DOHH2 (cell line): ENCODE measurements around the gene SH2D2A.

Source experiments
- H3F3A ChIP-seq: fragments of 200-600 bp; sonication (generic), shearing (Covaris generic); 2 replicates; pipeline ENCODE4 v1.6.0; 2016; ENCODE audit warnings: antibody characterized with exemption, mild to moderate bottlenecking; ENCODE audit not compliant: control insufficient read depth, insufficient read depth
- H3K27ac ChIP-seq: fragments of 200-600 bp; sonication (generic); 2 replicates; pipeline ENCODE4 v1.5.1; 2014; ENCODE audit warnings: low read depth, mild to moderate bottlenecking, low read length, moderate library complexity
- H3K27me3 ChIP-seq: fragments of 200-600 bp; sonication (generic); 2 replicates; pipeline ENCODE4 v1.6.1; 2014; ENCODE audit warnings: mild to moderate bottlenecking, low read length, mixed read lengths; ENCODE audit not compliant: control insufficient read depth
- H3K36me3 ChIP-seq: fragments of 200-600 bp; sonication (generic); 2 replicates; pipeline ENCODE4 v1.6.1; 2014; ENCODE audit warnings: mild to moderate bottlenecking, low read length, moderate library complexity, mixed read lengths; ENCODE audit not compliant: control insufficient read depth
- H3K4me1 ChIP-seq: fragments of 200-600 bp; sonication (generic); 2 replicates; pipeline ENCODE4 v1.6.1; 2014; ENCODE audit warnings: mild to moderate bottlenecking, low read length, mixed read lengths; ENCODE audit not compliant: control insufficient read depth
- H3K4me2 ChIP-seq: fragments of 200-600 bp; sonication (generic); 2 replicates; pipeline ENCODE4 v1.6.0; 2014; ENCODE audit warnings: mild to moderate bottlenecking, low read length, moderate library complexity
- H3K4me3 ChIP-seq: fragments of 200-600 bp; sonication (generic); 2 replicates; pipeline ENCODE4 v1.5.1; 2014; ENCODE audit warnings: mild to moderate bottlenecking, low read length, mixed read lengths
- H3K79me2 ChIP-seq: fragments of 200-600 bp; sonication (generic); 2 replicates; pipeline ENCODE4 v1.6.1; 2014; ENCODE audit warnings: mild to moderate bottlenecking, low read length, mixed read lengths; ENCODE audit not compliant: control insufficient read depth
- H3K9me2 ChIP-seq: fragments of 200-600 bp; sonication (generic); replicated peaks from 2 replicates; pipeline ENCODE4 v1.6.1; 2014; ENCODE audit warnings: mild to moderate bottlenecking, low read length, mixed read lengths; ENCODE audit not compliant: control insufficient read depth
- H3K9me3 ChIP-seq: fragments of 200-600 bp; sonication (generic); 2 replicates; pipeline ENCODE4 v1.6.1; 2014; ENCODE audit warnings: antibody characterized with exemption, low read length, mixed read lengths; ENCODE audit not compliant: control insufficient read depth, insufficient read depth
- H4K20me1 ChIP-seq: fragments of 200-600 bp; sonication (generic); 2 replicates; pipeline ENCODE4 v1.6.0; 2014; ENCODE audit warnings: low read depth, mild to moderate bottlenecking, antibody characterized with exemption, low read length, moderate library complexity; ENCODE audit not compliant: control insufficient read depth, insufficient read depth
- CTCF ChIP-seq: fragments of 200-600 bp; sonication (generic); IDR thresholded peaks from one replicate; pipeline ENCODE4 v1.5.1; 2014; ENCODE audit warnings: antibody characterized with exemption, mild to moderate bottlenecking, low read depth, low read length; ENCODE audit not compliant: poor library complexity, severe bottlenecking
- EZH2phosphoT487 ChIP-seq: fragments of 200-600 bp; sonication (generic); IDR thresholded peaks from 2 replicates; pipeline ENCODE4 v1.6.1; 2017; ENCODE audit warnings: borderline replicate concordance, mild to moderate bottlenecking, antibody characterized with exemption, low read length, moderate library complexity, mixed read lengths

The SH2D2A gene

DNA sequence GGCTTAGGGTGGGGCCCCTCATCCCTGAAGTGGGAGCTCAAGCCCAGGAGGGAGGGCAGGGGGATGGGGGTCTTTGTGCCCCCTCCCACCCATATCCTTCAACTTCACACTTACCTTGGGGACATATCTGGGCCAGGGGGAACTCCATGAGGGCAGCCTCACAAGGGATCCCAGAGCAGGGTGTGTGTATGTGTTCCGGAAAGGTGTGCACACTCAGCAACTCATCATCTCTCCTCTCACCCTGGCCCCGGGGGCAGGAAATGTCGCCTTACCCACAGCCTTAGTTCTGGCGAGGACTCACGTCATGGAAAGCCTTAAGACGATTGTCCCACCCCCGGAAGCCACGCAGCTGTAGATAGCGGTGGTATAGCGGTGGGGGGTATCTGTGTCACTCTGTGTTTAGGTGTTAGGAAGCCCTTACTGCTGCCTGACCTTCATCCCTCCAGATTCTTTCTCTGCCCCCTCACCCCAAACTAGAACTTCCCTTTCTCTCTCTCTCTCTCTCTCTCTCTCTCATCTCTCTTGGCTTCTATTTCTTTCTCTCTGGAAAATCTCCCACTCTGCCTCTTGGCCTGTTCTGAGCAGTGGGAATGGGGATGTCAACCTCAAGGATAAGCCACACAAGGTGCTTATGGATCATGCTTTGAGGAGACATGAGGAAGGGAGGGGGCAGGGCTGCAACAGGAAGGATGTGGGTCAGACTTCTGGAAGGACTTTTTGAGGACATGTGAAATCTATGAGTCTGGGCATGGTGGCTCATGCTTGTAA, at the start of gene SH2D2A:
Gene SH2D2A, minus strand, starts transcription at position 288 of the 768 bp plus-strand sequence. Its CDS starts 140 bp downstream, at position 148.
- H3K36me3 ChIP-seq, result no peaks in the 10 kb centered on the region
- H4K20me1 ChIP-seq, result no peaks in the 10 kb centered on the region
- no peaks in the 10 kb centered on the region for H3K9me2 ChIP-seq
- H3K4me3 ChIP-seq, result peak within 1 kb of the TSS; percentile 61
- H3F3A ChIP-seq, result peaks cover 5% of the 10 kb centered on the region
- peak within 1 kb of the TSS; percentile 39 for H3K27ac ChIP-seq
- peaks cover 10% of the 10 kb centered on the region for H3K27me3 ChIP-seq
- H3K4me2 ChIP-seq, result peak within 1 kb of the TSS; percentile 75
- TF ChIP-seq EZH2phosphoT487 (no peak), CTCF (no peak)
- H3K9me3 ChIP-seq, result no peaks in the 10 kb centered on the region
- peaks cover 27% of the 10 kb centered on the region for H3K4me1 ChIP-seq
- no peaks in the 10 kb centered on the region for H3K79me2 ChIP-seq

DNA sequence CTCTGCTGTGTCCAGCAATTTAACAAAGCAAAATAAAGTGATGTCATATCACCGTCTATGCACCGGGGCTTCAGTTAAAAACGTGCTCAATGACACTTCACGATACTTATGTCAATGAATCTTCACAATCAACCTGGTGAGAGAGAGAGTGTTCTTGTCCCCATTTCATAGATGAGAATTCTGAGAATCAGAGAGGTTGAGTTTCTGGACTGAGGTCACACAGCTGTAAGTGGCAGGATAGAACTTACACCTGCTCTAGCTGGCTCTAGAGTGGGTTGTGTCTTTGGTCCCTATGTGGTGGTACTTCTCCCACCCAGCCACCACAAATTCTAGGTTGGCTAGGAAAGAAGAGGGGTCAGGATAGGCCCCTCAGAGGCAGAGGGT, 49.2 kb upstream of the SH2D2A start:
- Histone ChIP-seq H3K9me3 (no peaks in the 10 kb centered on the region), H4K20me1 (no peaks in the 10 kb centered on the region), H3K79me2 (no peaks in the 10 kb centered on the region), H3K4me2 (no peak overlapping the region), H3K4me1 (0 out of 2 replicates have a peak, but pooled peaks cover 2% of the 10 kb centered on the region), H3K36me3 (no peaks in the 10 kb centered on the region), H3K9me2 (no peaks in the 10 kb centered on the region), H3K27ac (no peak overlapping the region), H3K27me3 (peaks cover 32% of the 10 kb centered on the region), H3K4me3 (no peak overlapping the region), H3F3A (no peaks in the 10 kb centered on the region)
- TF ChIP-seq EZH2phosphoT487, result no peak
- no peak for TF ChIP-seq CTCF

DNA sequence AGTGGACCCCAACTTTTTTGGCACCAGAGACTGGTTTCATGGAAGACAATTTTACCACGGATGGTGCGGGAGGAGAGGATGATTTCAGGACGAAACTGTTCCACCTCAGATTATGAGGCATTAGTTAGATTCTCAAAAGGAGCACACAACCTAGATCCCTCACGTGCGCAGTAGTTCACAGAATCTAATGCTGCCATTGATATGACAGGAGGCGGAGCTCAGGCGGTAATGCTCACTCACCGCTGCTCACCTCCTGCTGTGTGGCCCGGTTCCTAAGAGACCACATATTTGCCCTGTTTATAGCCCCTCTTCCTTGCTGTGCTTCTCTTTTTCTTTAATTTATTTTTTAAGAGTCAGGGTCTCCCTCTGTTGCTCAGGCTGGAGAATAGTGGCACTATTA, 48.6 kb upstream of the SH2D2A start:
- 0 out of 2 replicates have a peak, but pooled peaks cover 2% of the 10 kb centered on the region for H4K20me1 ChIP-seq
- no peaks in the 10 kb centered on the region for H3K9me3 ChIP-seq
- no peaks in the 10 kb centered on the region for H3K79me2 ChIP-seq
- peaks cover 38% of the 10 kb centered on the region for H3K27me3 ChIP-seq
- no peaks in the 10 kb centered on the region for H3K9me2 ChIP-seq
- no peaks in the 10 kb centered on the region for H3K36me3 ChIP-seq
- H3K27ac ChIP-seq, result no peak overlapping the region
- H3K4me1 ChIP-seq, result peaks cover 8% of the 10 kb centered on the region
- H3K4me3 ChIP-seq, result no peak overlapping the region
- H3F3A ChIP-seq, result no peaks in the 10 kb centered on the region
- TF ChIP-seq EZH2phosphoT487 (no peak), CTCF (no peak)
- no peak overlapping the region for H3K4me2 ChIP-seq
